Suppressor macrophage (primary cell): ENCODE measurements around the gene TOP2A.
A peak's percentile ranks its signal among the peaks of the same experiment; 100 is the strongest.

ENCODE experiments used
- DNase-seq, 4 experiments: peaks; one replicate each; pipeline ENCODE4 v3.0.0-alpha.2; 2020 to 2022
- total RNA-seq, 17 experiments: gene quantifications; one replicate each; lab custom pipeline; 2026; ENCODE audit warnings: mixed read lengths in 6 of 17, inconsistent platforms in 3 of 17; lab: John Stamatoyannopoulos, UW

The TOP2A gene
- 26.2 to 364 (median 104) reads per million in 17 experiments for total RNA-seq

GRCh38 chr17:40417609-40418427 is at the start of gene TOP2A:
TSS of gene TOP2A (minus strand) at chr17:40417896. CDS start at chr17:40417791, 105 bp downstream.
- DNase-seq, result peak; percentile 98 to 100 (median 100)

- DNase-seq, result no peak
Measured at GRCh38 chr17:40467281-40467867, 49.7 kb upstream of the TOP2A start.

GRCh38 chr17:40466298-40466971 is 48.7 kb upstream of the TOP2A start:
- no peak for DNase-seq

- no peak for DNase-seq
Measured at GRCh38 chr17:40464392-40464855, 46.7 kb upstream of the TOP2A start.

- no peak for DNase-seq
Measured at GRCh38 chr17:40463122-40463550, 45.4 kb upstream of the TOP2A start.

GRCh38 chr17:40462343-40463121 is 44.8 kb upstream of the TOP2A start:
- no peak for DNase-seq

GRCh38 chr17:40461732-40462342 is 44.1 kb upstream of the TOP2A start:
- DNase-seq, result no peak

GRCh38 chr17:40460968-40461731 is 43.5 kb upstream of the TOP2A start:
- no peak for DNase-seq

GRCh38 chr17:40460604-40460967 is 42.9 kb upstream of the TOP2A start:
- DNase-seq, result no peak

- DNase-seq, result no peak
Measured at GRCh38 chr17:40459636-40460603, 42.2 kb upstream of the TOP2A start.

GRCh38 chr17:40458851-40459482 is 41.3 kb upstream of the TOP2A start:
- no peak for DNase-seq

- no peak for DNase-seq
Measured at GRCh38 chr17:40457964-40458791, 40.5 kb upstream of the TOP2A start.

GRCh38 chr17:40457369-40457768 is 39.7 kb upstream of the TOP2A start:
- DNase-seq, result no peak

GRCh38 chr17:40456396-40456951 is 38.8 kb upstream of the TOP2A start:
- no peak for DNase-seq

GRCh38 chr17:40454613-40454995 is 36.9 kb upstream of the TOP2A start:
- DNase-seq, result no peak

GRCh38 chr17:40453881-40454612 is 36.4 kb upstream of the TOP2A start:
- DNase-seq, result no peak

GRCh38 chr17:40452921-40453378 is 35.3 kb upstream of the TOP2A start:
- no peak for DNase-seq
